SK-N-MC (cell line): Measurements from ENCODE around the gene OTC.

Source experiments
- DNase-seq: peaks from one replicate; pipeline ENCODE4 v3.0.0-alpha.2; 2011; ENCODE audit warnings: low read depth, low spot score
- H3K27ac ChIP-seq: fragments of 200-600 bp; sonication (generic); 2 replicates; pipeline ENCODE4 v1.5.1; 2016; ENCODE audit warnings: mixed run types
- H3K36me3 ChIP-seq: fragments of 200-600 bp; sonication (generic); 2 replicates; pipeline ENCODE4 v1.6.1; 2017; ENCODE audit warnings: antibody characterized with exemption, low read length, mixed read lengths; ENCODE audit not compliant: insufficient read depth
- H3K4me3 ChIP-seq: fragments of 200-600 bp; sonication (generic); 2 replicates; pipeline ENCODE4 v1.5.1; 2016
- H3K9ac ChIP-seq: fragments of 200-600 bp; sonication (generic); 2 replicates; pipeline ENCODE4 v1.8.0; 2017; ENCODE audit warnings: mixed run types, mixed read lengths; ENCODE audit not compliant: insufficient read length
- H3K9me3 ChIP-seq: fragments of 200-600 bp; sonication (generic); 2 replicates; pipeline ENCODE4 v1.6.1; 2017; ENCODE audit warnings: low read depth, mild to moderate bottlenecking, antibody characterized with exemption, low read length, moderate library complexity, mixed read lengths
- EZH2 ChIP-seq: fragments of 200-600 bp; sonication (generic); IDR thresholded peaks from one replicate; pipeline ENCODE4 v1.6.1; 2017; ENCODE audit warnings: antibody characterized with exemption
- FOXP2 ChIP-seq: optimal IDR thresholded peaks from 2 replicates; pipeline ENCODE3; 2011; ENCODE audit warnings: mild to moderate bottlenecking, moderate library complexity; ENCODE audit not compliant: insufficient read depth; ENCODE audit errors: extremely low read length, control extremely low read depth
- POLR2AphosphoS5 ChIP-seq: IDR thresholded peaks from 2 replicates; pipeline ENCODE4 v1.6.1; 2012; ENCODE audit warnings: mild to moderate bottlenecking, low read depth, low read length, borderline replicate concordance

Gene OTC

GRCh38 chrX:38342853-38343778, 9.3 kb upstream of the OTC start:
- H3K9me3 ChIP-seq = no peaks in the 10 kb centered on the region
- TF ChIP-seq EZH2 = no peak
- TF ChIP-seq POLR2AphosphoS5 = no peak
- TF ChIP-seq FOXP2 = no peak
- H3K36me3 ChIP-seq = no peaks in the 10 kb centered on the region
- H3K4me3 ChIP-seq = no peak overlapping the region
- H3K27ac ChIP-seq = no peak overlapping the region
- H3K9ac ChIP-seq = no peak overlapping the region
- DNase-seq = no peak

- Histone ChIP-seq H3K27ac (no peak overlapping the region), H3K9me3 (no peaks in the 10 kb centered on the region), H3K36me3 (no peaks in the 10 kb centered on the region), H3K4me3 (no peak overlapping the region), H3K9ac (no peak overlapping the region)
- TF ChIP-seq FOXP2 (no peak), POLR2AphosphoS5 (no peak), EZH2 (no peak)
- DNase-seq = no peak
Observed at GRCh38 chrX:38346150-38346549, 6.3 kb upstream of the OTC start.

GRCh38 chrX:38347136-38347535, 5.3 kb upstream of the OTC start:
- TF ChIP-seq EZH2 = no peak
- no peak for TF ChIP-seq POLR2AphosphoS5
- no peak for TF ChIP-seq FOXP2
- Histone ChIP-seq H3K9me3 (no peaks in the 10 kb centered on the region), H3K9ac (no peak overlapping the region), H3K4me3 (no peak overlapping the region), H3K27ac (no peak overlapping the region), H3K36me3 (no peaks in the 10 kb centered on the region)
- DNase-seq = no peak

- no peak for TF ChIP-seq FOXP2
- TF ChIP-seq EZH2 = no peak
- TF ChIP-seq POLR2AphosphoS5 = no peak
- Histone ChIP-seq H3K9me3 (no peaks in the 10 kb centered on the region), H3K4me3 (no peak overlapping the region), H3K36me3 (no peaks in the 10 kb centered on the region), H3K27ac (no peak overlapping the region), H3K9ac (no peak overlapping the region)
- DNase-seq = no peak
Observed at GRCh38 chrX:38351346-38351745, 1.1 kb upstream of the OTC start.

- no peaks in the 10 kb centered on the region for H3K36me3 ChIP-seq
- H3K9me3 ChIP-seq = no peaks in the 10 kb centered on the region
- DNase-seq = no peak
- no peak overlapping the region for H3K9ac ChIP-seq
- no peak overlapping the region for H3K4me3 ChIP-seq
- TF ChIP-seq POLR2AphosphoS5 (no peak), FOXP2 (no peak), EZH2 (no peak)
- no peak overlapping the region for H3K27ac ChIP-seq
Observed at GRCh38 chrX:38356401-38356800, 4.0 kb downstream of the OTC start.

GRCh38 chrX:38357747-38358673, 5.6 kb downstream of the OTC start:
- no peak for TF ChIP-seq EZH2
- Histone ChIP-seq H3K9me3 (no peaks in the 10 kb centered on the region), H3K27ac (no peak overlapping the region), H3K9ac (no peak overlapping the region), H3K4me3 (no peak overlapping the region), H3K36me3 (no peaks in the 10 kb centered on the region)
- DNase-seq = no peak

- TF ChIP-seq POLR2AphosphoS5 (no peak), EZH2 (no peak), FOXP2 (no peak)
- H3K9ac ChIP-seq = no peak overlapping the region
Observed at GRCh38 chrX:38363046-38363445, 10.6 kb downstream of the OTC start.

GRCh38 chrX:38365954-38366353, 13.6 kb downstream of the OTC start:
- Histone ChIP-seq H3K27ac (no peak overlapping the region), H3K36me3 (no peaks in the 10 kb centered on the region), H3K4me3 (no peak overlapping the region), H3K9me3 (no peaks in the 10 kb centered on the region), H3K9ac (no peak overlapping the region)
- TF ChIP-seq POLR2AphosphoS5 (no peak), EZH2 (no peak), FOXP2 (no peak)
- no peak for DNase-seq

More at GRCh38 chrX:38363046-38363445, 10.6 kb downstream of the OTC start:
- no peak overlapping the region for H3K4me3 ChIP-seq
- DNase-seq = no peak
- H3K9me3 ChIP-seq = no peaks in the 10 kb centered on the region
- H3K27ac ChIP-seq = no peak overlapping the region
- no peaks in the 10 kb centered on the region for H3K36me3 ChIP-seq
